NK-92 (cell line): ENCODE data around the gene ARHGDIG.
"Not testable (repeated sequence)": the region's sequence is repeated elsewhere in the genome, so short reads cannot be mapped to it uniquely, and the experiment has no call there.

Experiments
- DNase-seq: peaks from one replicate; lab custom pipeline; 2025; ENCODE audit not compliant: unreplicated experiment; lab: John Stamatoyannopoulos, UW

ARHGDIG gene

GRCh38 chr16:263944-264343, 16.4 kb upstream of the ARHGDIG start:
- no peak for DNase-seq

GRCh38 chr16:264440-264951, 15.9 kb upstream of the ARHGDIG start:
- no peak for DNase-seq

- DNase-seq = no peak
These were observed 15.3 kb upstream of the ARHGDIG start for GRCh38 chr16:265002-265529.

- DNase-seq = no peak
These were observed 14.7 kb upstream of the ARHGDIG start for GRCh38 chr16:265711-266110.

GRCh38 chr16:266258-267164, 13.9 kb upstream of the ARHGDIG start:
- DNase-seq = no peak

- DNase-seq = not testable (repeated sequence)
These were observed 12.8 kb upstream of the ARHGDIG start for GRCh38 chr16:267562-267961.

- DNase-seq = no peak
These were observed 12.0 kb upstream of the ARHGDIG start for GRCh38 chr16:268141-269053.

GRCh38 chr16:269061-269796, 11.2 kb upstream of the ARHGDIG start:
- no peak for DNase-seq

GRCh38 chr16:270381-271255, 9.8 kb upstream of the ARHGDIG start:
- DNase-seq = no peak

GRCh38 chr16:272633-273546, 7.5 kb upstream of the ARHGDIG start:
- no peak for DNase-seq

- DNase-seq = no peak
These were observed 6.6 kb upstream of the ARHGDIG start for GRCh38 chr16:273547-274421.

GRCh38 chr16:275041-275641, 5.2 kb upstream of the ARHGDIG start:
- DNase-seq = no peak

GRCh38 chr16:275786-276232, 4.6 kb upstream of the ARHGDIG start, which contains the start of gene RGS11:
RGS11 (minus strand) TSS chr16:275944; CDS start chr16:275911, 33 bp downstream.
- DNase-seq = no peak

- DNase-seq = no peak
These were observed 3.8 kb upstream of the ARHGDIG start for GRCh38 chr16:276426-277077.

- DNase-seq = no peak
These were observed 1.5 kb upstream of the ARHGDIG start for GRCh38 chr16:278863-279366.

GRCh38 chr16:279531-279930, 860 bp upstream of the ARHGDIG start:
- DNase-seq = no peak
